A673 (cell line): ENCODE measurements around the gene DCX. TPM values are rescaled to one million over a fixed set of nuclear protein-coding genes. Genes with fewer than 3 reads are reported as not detected.

ENCODE experiments used
- BruUV-seq: library from RNA; stranded (reverse); fragments of 400-500 nt; replicated peaks from 2 replicates; lab custom pipeline; 2021; lab: Mats Ljungman, UMichigan
- CTCF ChIA-PET: fragments of 300-600 bp; sonication (Branson Sonifier 250); formaldehyde crosslinking; loops from one replicate; lab custom pipeline; 2022; ENCODE audit warnings: antibody characterized with exemption; lab: Charles Lee
- POLR2A ChIA-PET: fragments of 300-600 bp; sonication (Branson Sonifier 250); formaldehyde crosslinking; loops from one replicate; lab custom pipeline; 2022; ENCODE audit warnings: antibody characterized with exemption; ENCODE audit not compliant: low non-redundant PET; lab: Charles Lee
- DNase-seq: peaks from one replicate; pipeline ENCODE4 v3.0.0-alpha.2; 2015; ENCODE audit warnings: low spot score
- H3K27ac ChIP-seq: fragments of 200-600 bp; sonication (generic); 2 replicates; pipeline ENCODE4 v1.5.1; 2016; ENCODE audit warnings: mixed run types, low read depth, mild to moderate bottlenecking, mixed read lengths, antibody characterized with exemption, low read length; ENCODE audit not compliant: poor library complexity, severe bottlenecking
- H3K27me3 ChIP-seq: fragments of 200-600 bp; sonication (generic); replicated peaks from 2 replicates; pipeline ENCODE4 v1.6.1; 2017; ENCODE audit warnings: mixed run types, low read depth, mild to moderate bottlenecking, mixed read lengths, antibody characterized with exemption, low read length; ENCODE audit not compliant: insufficient read depth, poor library complexity
- H3K36me3 ChIP-seq: fragments of 200-600 bp; sonication (generic); 2 replicates; pipeline ENCODE4 v1.6.1; 2016; ENCODE audit warnings: mixed run types, mild to moderate bottlenecking, mixed read lengths, antibody characterized with exemption, low read length; ENCODE audit not compliant: insufficient read depth, poor library complexity, severe bottlenecking
- H3K4me1 ChIP-seq: fragments of 200-600 bp; sonication (generic); 2 replicates; pipeline ENCODE4 v1.6.1; 2017; ENCODE audit warnings: mixed run types, mild to moderate bottlenecking, mixed read lengths, antibody characterized with exemption, low read length; ENCODE audit not compliant: insufficient read depth, poor library complexity, severe bottlenecking
- H3K4me3 ChIP-seq: fragments of 200-600 bp; sonication (generic); 2 replicates; pipeline ENCODE4 v1.5.1; 2016; ENCODE audit warnings: low read depth, mixed run types, mild to moderate bottlenecking, mixed read lengths, low read length; ENCODE audit not compliant: poor library complexity, severe bottlenecking
- H3K9me3 ChIP-seq: fragments of 200-600 bp; sonication (generic); 2 replicates; pipeline ENCODE4 v1.6.1; 2016; ENCODE audit warnings: mixed run types, low read depth, mild to moderate bottlenecking, mixed read lengths, antibody characterized with exemption, low read length; ENCODE audit not compliant: poor library complexity, severe bottlenecking
- CTCF ChIP-seq: fragments of 300-800, 200-600 bp; sonication (generic); conservative IDR thresholded peaks from 2 replicates; pipeline ENCODE4 v1.5.1; 2017; ENCODE audit warnings: low read depth, mild to moderate bottlenecking, antibody characterized with exemption, low read length, moderate library complexity, mixed read lengths
- EZH2 ChIP-seq: fragments of 200-600 bp; sonication (generic); IDR thresholded peaks from 2 replicates; pipeline ENCODE4 v1.6.1; 2017; ENCODE audit warnings: borderline replicate concordance, low read depth, mild to moderate bottlenecking, mixed read lengths, antibody characterized with exemption, low read length; ENCODE audit not compliant: poor library complexity, severe bottlenecking
- intact Hi-C: fragments of 100-400 bp; cut with micrococcal nuclease; formaldehyde crosslinking; loops from one replicate; pipeline ENCODE4 v1.10.0; 2022; ENCODE audit not compliant: unreplicated experiment
- total RNA-seq: library from RNA; stranded (reverse); gene quantifications from 2 replicates; pipeline ENCODE4 v1.2.3, GENCODE V29; 2021

Gene DCX
- total RNA-seq, 1 experiment from 2014 or later = not detected

- ChIA-PET CTCF (no interaction called here), POLR2A (no interaction called here)
- no peak overlapping the region for H3K4me3 ChIP-seq
- no peaks in the 10 kb centered on the region for H3K27me3 ChIP-seq
- DNase-seq = no peak
- no peak overlapping the region for H3K27ac ChIP-seq
- no peak for TF ChIP-seq EZH2
- TF ChIP-seq CTCF = no peak
- no peaks in the 10 kb centered on the region for H3K9me3 ChIP-seq
- H3K4me1 ChIP-seq = no peaks in the 10 kb centered on the region
- intact Hi-C loops = no loop called here
- BruUV-seq = no TSS peak
- no peaks in the 10 kb centered on the region for H3K36me3 ChIP-seq
Observed at GRCh38 chrX:111363741-111364140, 48.3 kb downstream of the DCX start.

- no peak for TF ChIP-seq EZH2
- TF ChIP-seq CTCF = no peak
- H3K36me3 ChIP-seq = no peaks in the 10 kb centered on the region
- H3K27me3 ChIP-seq = no peaks in the 10 kb centered on the region
- no peaks in the 10 kb centered on the region for H3K4me1 ChIP-seq
- no TSS peak for BruUV-seq
- H3K4me3 ChIP-seq = no peak overlapping the region
- CTCF ChIA-PET = no interaction called here
- intact Hi-C loops = no loop called here
- no peak for DNase-seq
- no peak overlapping the region for H3K27ac ChIP-seq
- H3K9me3 ChIP-seq = no peaks in the 10 kb centered on the region
- POLR2A ChIA-PET = no interaction called here
Observed at GRCh38 chrX:111361751-111362150, 50.2 kb downstream of the DCX start.

GRCh38 chrX:111360839-111361238, 51.2 kb downstream of the DCX start:
- POLR2A ChIA-PET = no interaction called here

More at GRCh38 chrX:111360839-111361238, 51.2 kb downstream of the DCX start:
- TF ChIP-seq CTCF = no peak
- no peak for TF ChIP-seq EZH2
- Histone ChIP-seq H3K27ac (no peak overlapping the region), H3K27me3 (no peaks in the 10 kb centered on the region), H3K4me3 (no peak overlapping the region), H3K36me3 (no peaks in the 10 kb centered on the region), H3K9me3 (no peaks in the 10 kb centered on the region), H3K4me1 (no peaks in the 10 kb centered on the region)
- CTCF ChIA-PET = no interaction called here
- intact Hi-C loops = no loop called here
- no TSS peak for BruUV-seq
- DNase-seq = no peak
